ENCODE measurements around the gene CALN1. TPM values are rescaled to one million over a fixed set of nuclear protein-coding genes. Genes with fewer than 3 reads are reported as not detected.
"Not testable (repeated sequence)": the region's sequence is repeated elsewhere in the genome, so short reads cannot be mapped to it uniquely, and the experiment has no call there.

The CALN1 gene
- polyA plus RNA-seq, 6 donors from 2014 or later: not detected

- no peaks in the 10 kb centered on the region for H3K4me1 Mint-ChIP-seq
- no peak for ATAC-seq (ENCODE audit: low read depth in 2 of 2)
- no peak for DNase-seq
- peaks cover 0 to 20% (median 8%) of the 10 kb centered on the region in 7 donors for H3K9me3 Mint-ChIP-seq
- H3K27me3 Mint-ChIP-seq: peaks cover 25 to 42% (median 30%) of the 10 kb centered on the region in 3 donors
- no peak overlapping the region for H3K4me3 Mint-ChIP-seq
- no peak overlapping the region for H3K27ac Mint-ChIP-seq
- H3K36me3 Mint-ChIP-seq: peaks cover 0 to 8% of the 10 kb centered on the region in 2 donors
Measured at GRCh38 chr7:72404743-72405142, 7.4 kb downstream of the CALN1 start.

GRCh38 chr7:72403458-72404076, 8.6 kb downstream of the CALN1 start:
- Mint-ChIP-seq H3K36me3 (peaks cover 0 to 8% of the 10 kb centered on the region in 2 donors), H3K4me3 (no peak overlapping the region), H3K9me3 (peaks cover 0 to 20% (median 9%) of the 10 kb centered on the region in 7 donors), H3K27me3 (peaks cover 25 to 42% (median 30%) of the 10 kb centered on the region in 3 donors), H3K27ac (no peak overlapping the region), H3K4me1 (no peaks in the 10 kb centered on the region)
- no peak for DNase-seq
- no peak for ATAC-seq (ENCODE audit: low read depth in 2 of 2)

- H3K36me3 Mint-ChIP-seq: no peaks in the 10 kb centered on the region
- peaks cover 0 to 4% (median 4%) of the 10 kb centered on the region in 3 donors for H3K27me3 Mint-ChIP-seq
- ATAC-seq (ENCODE audit: low read depth in 2 of 2): no peak
- H3K4me1 Mint-ChIP-seq: no peaks in the 10 kb centered on the region
- no peak overlapping the region for H3K4me3 Mint-ChIP-seq
- DNase-seq: no peak
- H3K9me3 Mint-ChIP-seq: peaks cover 0 to 15% (median 5%) of the 10 kb centered on the region in 7 donors
- H3K27ac Mint-ChIP-seq: no peak overlapping the region
Measured at GRCh38 chr7:72394016-72394415, 18.1 kb downstream of the CALN1 start.

- Mint-ChIP-seq H3K9me3 (peaks cover 0 to 9% (median 2%) of the 10 kb centered on the region in 7 donors), H3K36me3 (no peaks in the 10 kb centered on the region), H3K4me3 (no peak overlapping the region), H3K27ac (no peak overlapping the region), H3K4me1 (no peaks in the 10 kb centered on the region), H3K27me3 (peaks cover 0 to 4% (median 4%) of the 10 kb centered on the region in 3 donors)
- ATAC-seq (ENCODE audit: low read depth in 2 of 2) (no peak), DNase-seq (no peak)
Measured at GRCh38 chr7:72391821-72392377, 20.2 kb downstream of the CALN1 start.

- Mint-ChIP-seq H3K9me3 (peaks cover 0 to 31% (median 4%) of the 10 kb centered on the region in 7 donors), H3K4me3 (no peak overlapping the region), H3K27me3 (peaks cover 0 to 3% (median 0%) of the 10 kb centered on the region in 3 donors), H3K36me3 (no peaks in the 10 kb centered on the region), H3K27ac (no peak overlapping the region), H3K4me1 (no peaks in the 10 kb centered on the region)
- ATAC-seq (ENCODE audit: low read depth in 2 of 2) (no peak), DNase-seq (no peak)
Measured at GRCh38 chr7:72386118-72386517, 26.0 kb downstream of the CALN1 start.

GRCh38 chr7:72362246-72362645, 49.9 kb downstream of the CALN1 start:
- Mint-ChIP-seq H3K36me3 (no peaks in the 10 kb centered on the region), H3K4me1 (no peaks in the 10 kb centered on the region), H3K27ac (no peak overlapping the region), H3K27me3 (no peaks in the 10 kb centered on the region), H3K4me3 (no peak overlapping the region), H3K9me3 (peaks cover 0 to 5% (median 2%) of the 10 kb centered on the region in 7 donors)
- DNase-seq: no peak
- ATAC-seq (ENCODE audit: low read depth in 2 of 2): no peak

GRCh38 chr7:72345208-72345727, 66.9 kb downstream of the CALN1 start:
- no peak overlapping the region for H3K27ac Mint-ChIP-seq
- no peaks in the 10 kb centered on the region for H3K4me1 Mint-ChIP-seq
- peaks cover 0 to 5% of the 10 kb centered on the region in 2 donors for H3K36me3 Mint-ChIP-seq
- H3K27me3 Mint-ChIP-seq: peaks cover 15 to 39% (median 21%) of the 10 kb centered on the region in 3 donors
- ATAC-seq (ENCODE audit: low read depth in 2 of 2) (no peak), DNase-seq (no peak)
- H3K4me3 Mint-ChIP-seq: no peak overlapping the region
- H3K9me3 Mint-ChIP-seq: peaks cover 0 to 10% (median 4%) of the 10 kb centered on the region in 7 donors

GRCh38 chr7:72343991-72344390, 68.1 kb downstream of the CALN1 start:
- DNase-seq (no peak), ATAC-seq (ENCODE audit: low read depth in 2 of 2) (no peak)
- no peaks in the 10 kb centered on the region for H3K4me1 Mint-ChIP-seq
- H3K4me3 Mint-ChIP-seq: no peak overlapping the region
- H3K9me3 Mint-ChIP-seq: peaks cover 4 to 20% (median 7%) of the 10 kb centered on the region in 7 donors
- H3K27me3 Mint-ChIP-seq: peaks cover 20 to 39% (median 26%) of the 10 kb centered on the region in 3 donors
- no peak overlapping the region for H3K27ac Mint-ChIP-seq
- H3K36me3 Mint-ChIP-seq: peaks cover 0 to 11% of the 10 kb centered on the region in 2 donors

- Mint-ChIP-seq H3K9me3 (peaks cover 4 to 20% (median 7%) of the 10 kb centered on the region in 7 donors), H3K36me3 (peaks cover 0 to 12% of the 10 kb centered on the region in 2 donors), H3K27me3 (peaks cover 22 to 41% (median 32%) of the 10 kb centered on the region in 3 donors)
- H3K4me1 Mint-ChIP-seq; ATAC-seq (ENCODE audit: low read depth in 2 of 2); DNase-seq; H3K4me3 Mint-ChIP-seq; H3K27ac Mint-ChIP-seq: not testable (repeated sequence)
Measured at GRCh38 chr7:72343354-72343753, 68.8 kb downstream of the CALN1 start.

- no peak overlapping the region for H3K4me3 Mint-ChIP-seq
Measured at GRCh38 chr7:72337390-72338167, 74.6 kb downstream of the CALN1 start.

GRCh38 chr7:72336632-72337389, 75.3 kb downstream of the CALN1 start:
- DNase-seq (no peak), ATAC-seq (ENCODE audit: low read depth in 2 of 2) (no peak)
- Mint-ChIP-seq H3K4me1 (peaks cover 0 to 5% (median 4%) of the 10 kb centered on the region in 3 donors), H3K9me3 (peaks cover 6 to 27% (median 14%) of the 10 kb centered on the region in 7 donors), H3K4me3 (no peak overlapping the region), H3K27me3 (peaks cover 38 to 69% (median 62%) of the 10 kb centered on the region in 3 donors), H3K27ac (no peak overlapping the region), H3K36me3 (peaks cover 0 to 20% of the 10 kb centered on the region in 2 donors)

More at GRCh38 chr7:72337390-72338167, 74.6 kb downstream of the CALN1 start:
- peaks cover 5 to 19% (median 11%) of the 10 kb centered on the region in 7 donors for H3K9me3 Mint-ChIP-seq
- no peak for ATAC-seq (ENCODE audit: low read depth in 2 of 2)
- no peak overlapping the region for H3K27ac Mint-ChIP-seq
- H3K4me1 Mint-ChIP-seq: peaks cover 0 to 5% (median 4%) of the 10 kb centered on the region in 3 donors
- DNase-seq: no peak
- H3K36me3 Mint-ChIP-seq: peaks cover 0 to 20% of the 10 kb centered on the region in 2 donors
- H3K27me3 Mint-ChIP-seq: peaks cover 42 to 69% (median 62%) of the 10 kb centered on the region in 3 donors

- Mint-ChIP-seq H3K27ac (no peak overlapping the region), H3K4me1 (peaks cover 0 to 5% (median 4%) of the 10 kb centered on the region in 3 donors), H3K9me3 (peaks cover 4 to 30% (median 14%) of the 10 kb centered on the region in 7 donors), H3K4me3 (no peak overlapping the region), H3K27me3 (peaks cover 33 to 65% (median 57%) of the 10 kb centered on the region in 3 donors), H3K36me3 (peaks cover 0 to 20% of the 10 kb centered on the region in 2 donors)
- ATAC-seq (ENCODE audit: low read depth in 2 of 2) (no peak), DNase-seq (no peak)
Measured at GRCh38 chr7:72336382-72336631, 75.8 kb downstream of the CALN1 start.

All from naive B cell (primary cell).